HL-60 (cell line): ENCODE results near the gene TOR1A.

Experiments
- CTCF ChIP-seq: IDR thresholded peaks from one replicate; pipeline ENCODE4 v1.5.1; 2011; ENCODE audit warnings: low read length, control low read depth, inconsistent platforms; ENCODE audit not compliant: insufficient read depth
- GABPA ChIP-seq: IDR thresholded peaks from 2 replicates; pipeline ENCODE4 v1.6.1; 2012; ENCODE audit warnings: low read depth
- POLR2AphosphoS5 ChIP-seq: IDR thresholded peaks from 2 replicates; pipeline ENCODE4 v1.6.1; 2012; ENCODE audit warnings: low read depth
- REST ChIP-seq: IDR thresholded peaks from 2 replicates; pipeline ENCODE4 v1.6.1; 2012; ENCODE audit warnings: low read depth; ENCODE audit not compliant: insufficient replicate concordance

- TF ChIP-seq POLR2AphosphoS5, result no peak
- no peak for TF ChIP-seq CTCF
- TF ChIP-seq GABPA, result no peak
- no peak for TF ChIP-seq REST
Observed at GRCh38 chr9:129865668-129866320, 41.9 kb upstream of the TOR1A start.
